CD14-positive monocyte (primary cell): ENCODE measurements around the gene CGREF1. TPM values are rescaled to one million over a fixed set of nuclear protein-coding genes. Genes with fewer than 3 reads are reported as not detected.

Experiments used
- DNase-seq, 3 donors: peaks; one replicate each; pipeline ENCODE4 v3.0.0-alpha.2; 2011 to 2022
- H2AFZ ChIP-seq: 2 replicates; pipeline ENCODE4 v1.6.0; 2012; ENCODE audit warnings: mild to moderate bottlenecking, low read depth, low read length, inconsistent platforms; ENCODE audit not compliant: insufficient read depth, poor library complexity, severe bottlenecking
- H3K27ac ChIP-seq, 2 donors: 1 replicate in 1 of 2; 2 replicates in 1 of 2; pipeline ENCODE4 v1.5.1; 2012 to 2013; ENCODE audit warnings: low read length in 2 of 2, control low read depth in 1 of 2, inconsistent platforms in 1 of 2, low read depth in 1 of 2, mild to moderate bottlenecking in 1 of 2
- H3K27me3 ChIP-seq, 2 donors: one replicate each; pipeline versions ENCODE4 v1.6.0 to v1.6.1; 2011 to 2013; ENCODE audit warnings: low read length in 2 of 2; ENCODE audit not compliant: control insufficient read depth in 2 of 2, insufficient read depth in 2 of 2
- H3K36me3 ChIP-seq, 2 donors: replicated peaks in 1 of 2; 1 replicate in 1 of 2; 2 replicates in 1 of 2; pipeline versions ENCODE4 v1.5.1 to v1.6.1; 2012 to 2013; ENCODE audit warnings: low read length in 2 of 2, control low read depth in 1 of 2, inconsistent platforms in 1 of 2, mild to moderate bottlenecking in 1 of 2; ENCODE audit not compliant: insufficient read depth in 2 of 2, control insufficient read depth in 1 of 2
- H3K4me1 ChIP-seq, 2 donors: 1 replicate in 1 of 2; 2 replicates in 1 of 2; pipeline versions ENCODE4 v1.5.1 to v1.6.1; 2012 to 2013; ENCODE audit warnings: low read length in 2 of 2, control low read depth in 1 of 2, inconsistent platforms in 1 of 2, mild to moderate bottlenecking in 1 of 2, moderate library complexity in 1 of 2; ENCODE audit not compliant: insufficient read depth in 2 of 2, control insufficient read depth in 1 of 2
- H3K4me2 ChIP-seq: replicated peaks from 2 replicates; pipeline ENCODE3; 2012; ENCODE audit warnings: low read length, moderate library complexity, mild to moderate bottlenecking; ENCODE audit not compliant: poor library complexity, severe bottlenecking; ENCODE audit errors: extremely low read depth
- H3K4me3 ChIP-seq, 3 experiments: fragments of 200-600 bp in 1 of 3; sonication (generic) in 1 of 3; replicated peaks in 1 of 3; 1 replicate in 2 of 3; 2 replicates in 1 of 3; pipeline ENCODE4 v1.5.1; 2011 to 2013; ENCODE audit warnings: low read length in 3 of 3, mild to moderate bottlenecking in 3 of 3, control low read depth in 2 of 3, low read depth in 2 of 3, inconsistent platforms in 1 of 3, moderate library complexity in 1 of 3
- H3K79me2 ChIP-seq: 2 replicates; pipeline ENCODE4 v1.6.0; 2012; ENCODE audit warnings: mild to moderate bottlenecking, control low read depth, inconsistent platforms, low read length, moderate library complexity; ENCODE audit not compliant: insufficient read depth
- H3K9ac ChIP-seq: 2 replicates; pipeline ENCODE4 v1.6.0; 2017; ENCODE audit warnings: low read length, mild to moderate bottlenecking; ENCODE audit not compliant: insufficient read depth, poor library complexity, severe bottlenecking
- H3K9me3 ChIP-seq, 2 donors: replicated peaks in 1 of 2; 1 replicate in 1 of 2; 2 replicates in 1 of 2; pipeline versions ENCODE4 v1.5.1 to v1.6.1; 2012 to 2013; ENCODE audit warnings: low read length in 2 of 2, control low read depth in 1 of 2; ENCODE audit not compliant: control insufficient read depth in 1 of 2, insufficient read depth in 1 of 2
- H4K20me1 ChIP-seq: 2 replicates; pipeline ENCODE4 v1.6.0; 2012; ENCODE audit warnings: mild to moderate bottlenecking, low read length, control low read depth, moderate library complexity; ENCODE audit not compliant: insufficient read depth
- H3K27ac Mint-ChIP-seq, 7 donors: one replicate each; pipeline ENCODE4 v1.8.0; 2020; ENCODE audit warnings: mild to moderate bottlenecking in 7 of 7, mixed read lengths in 7 of 7, moderate library complexity in 6 of 7, inconsistent platforms in 2 of 7
- H3K27me3 Mint-ChIP-seq, 3 donors: one replicate each; pipeline ENCODE4 v1.8.0; 2021 to 2022; ENCODE audit warnings: low read depth in 3 of 3, mild to moderate bottlenecking in 3 of 3, mixed read lengths in 3 of 3, moderate library complexity in 3 of 3, inconsistent platforms in 1 of 3
- H3K36me3 Mint-ChIP-seq, 2 donors: one replicate each; pipeline ENCODE4 v1.8.0; 2020; ENCODE audit warnings: mixed read lengths in 2 of 2, inconsistent platforms in 1 of 2, mild to moderate bottlenecking in 1 of 2
- H3K4me1 Mint-ChIP-seq: one replicate; pipeline ENCODE4 v1.8.0; 2020; ENCODE audit warnings: mild to moderate bottlenecking, mixed read lengths
- H3K4me3 Mint-ChIP-seq, 2 donors: one replicate each; pipeline ENCODE4 v1.8.0; 2020; ENCODE audit warnings: mild to moderate bottlenecking in 2 of 2, mixed read lengths in 2 of 2, moderate library complexity in 1 of 2
- H3K9me3 Mint-ChIP-seq, 7 donors: one replicate each; pipeline ENCODE4 v1.8.0; 2020 to 2022; ENCODE audit warnings: mixed read lengths in 7 of 7, mild to moderate bottlenecking in 6 of 7, moderate library complexity in 6 of 7, inconsistent platforms in 2 of 7
- CTCF ChIP-seq: fragments of 200-600 bp; IDR thresholded peaks from one replicate; pipeline ENCODE4 v1.8.0; 2022; ENCODE audit warnings: antibody characterized with exemption, mild to moderate bottlenecking
- WGBS: methylation state at CpG from one replicate; pipeline ENCODE4 v1.1.5; 2013; ENCODE audit warnings: missing lambda C conversion rate; ENCODE audit not compliant: insufficient coverage; 5-methylcytosine and 5-hydroxymethylcytosine counted together
- intact Hi-C, 2 donors: fragments of 100-400 bp; cut with micrococcal nuclease; formaldehyde crosslinking; loops; one replicate each; pipeline versions ENCODE4 v1.15.0 to v1.15.1; 2023
- polyA plus RNA-seq, 3 donors: library from polyadenylated mRNA; depleted of rRNA in 1 of 3; unstranded in 2 of 3; stranded (reverse) in 1 of 3; fragments of 300-500 nt in 2 of 3; fragments of >200 nt in 1 of 3; fragmentation: Illumina TruSeq in 2 of 3; gene quantifications; 1 replicate in 2 of 3; 2 replicates in 1 of 3; pipeline ENCODE4 v1.2.3, GENCODE V29; 2012 to 2021

The CGREF1 gene
- polyA plus RNA-seq, 3 donors: not detected

DNA sequence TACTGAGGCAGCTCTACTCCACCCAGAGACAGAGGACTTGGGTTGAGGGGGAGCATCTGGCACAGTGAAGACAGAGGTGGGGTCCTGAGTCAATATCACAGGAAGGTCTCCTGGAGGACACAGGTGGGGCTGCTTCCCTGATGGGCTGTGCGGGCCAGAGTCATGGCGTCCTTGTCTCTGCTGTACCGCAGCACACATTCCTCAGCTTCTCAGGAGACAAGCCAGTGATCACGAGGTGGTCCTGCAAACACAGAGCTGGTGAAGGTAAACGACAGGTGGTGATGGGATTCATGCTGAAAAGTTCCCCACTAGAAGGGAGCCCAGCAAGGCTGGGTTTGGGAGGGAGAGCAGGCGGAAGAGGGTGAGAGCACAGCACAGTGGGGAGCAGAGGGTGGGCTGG, 39.5 kb upstream of the CGREF1 start:
- WGBS: 84% methylated on average over 6 of the region's 6 CpGs
- peaks cover 1 to 8% (median 2%) of the 10 kb centered on the region in 3 donors for H3K27me3 Mint-ChIP-seq

GRCh38 chr2:27155069-27155520, 36.2 kb upstream of the CGREF1 start:
- no peak for TF ChIP-seq CTCF
- intact Hi-C loops: no loop called here
- no peaks in the 10 kb centered on the region for H4K20me1 ChIP-seq
- no peaks in the 10 kb centered on the region for H3K27me3 ChIP-seq
- no peak for DNase-seq
- no peaks in the 10 kb centered on the region for H3K36me3 Mint-ChIP-seq
- no peak overlapping the region for H3K27ac Mint-ChIP-seq
- no peak overlapping the region for H3K9ac ChIP-seq
- 89% methylated on average over 8 of the region's 9 CpGs for WGBS
- H3K9me3 Mint-ChIP-seq: no peaks in the 10 kb centered on the region
- H3K79me2 ChIP-seq: no peaks in the 10 kb centered on the region
- no peak overlapping the region for H2AFZ ChIP-seq
- no peaks in the 10 kb centered on the region for H3K36me3 ChIP-seq
- H3K4me3 Mint-ChIP-seq: no peak overlapping the region
- H3K4me2 ChIP-seq: no peak overlapping the region
- no peak overlapping the region for H3K27ac ChIP-seq
- no peak overlapping the region for H3K4me3 ChIP-seq
- H3K9me3 ChIP-seq: no peaks in the 10 kb centered on the region
- peaks cover 1 to 13% (median 2%) of the 10 kb centered on the region in 3 donors for H3K27me3 Mint-ChIP-seq
- no peaks in the 10 kb centered on the region for H3K4me1 ChIP-seq
- H3K4me1 Mint-ChIP-seq: no peaks in the 10 kb centered on the region

More for the DNA sequence above, 39.5 kb upstream of the CGREF1 start:
- no peak overlapping the region for H3K4me3 ChIP-seq
- no peaks in the 10 kb centered on the region for H3K79me2 ChIP-seq
- H3K36me3 ChIP-seq: no peaks in the 10 kb centered on the region
- no peaks in the 10 kb centered on the region for H3K9me3 ChIP-seq
- H3K27me3 ChIP-seq: no peaks in the 10 kb centered on the region
- H2AFZ ChIP-seq: no peak overlapping the region
- intact Hi-C loops: no loop called here
- no peak overlapping the region for H3K9ac ChIP-seq
- H3K4me1 ChIP-seq: no peaks in the 10 kb centered on the region
- TF ChIP-seq CTCF: no peak
- no peak overlapping the region for H3K27ac ChIP-seq
- no peak overlapping the region for H3K4me3 Mint-ChIP-seq
- no peaks in the 10 kb centered on the region for H3K4me1 Mint-ChIP-seq
- H4K20me1 ChIP-seq: no peaks in the 10 kb centered on the region
- H3K4me2 ChIP-seq: no peak overlapping the region
- no peak for DNase-seq
- peaks cover 0 to 2% (median 0%) of the 10 kb centered on the region in 7 donors for H3K9me3 Mint-ChIP-seq
- no peak overlapping the region for H3K27ac Mint-ChIP-seq
- H3K36me3 Mint-ChIP-seq: no peaks in the 10 kb centered on the region
